GM12878 (cell line): ENCODE data around the gene DCTN2.

Experiments
- CTCF ChIP-seq, 3 experiments: IDR thresholded peaks in 2 of 3; conservative IDR thresholded peaks in 1 of 3; 2 replicates each; pipeline ENCODE4 v1.5.1; 2011; ENCODE audit warnings: low read depth in 3 of 3, low read length in 3 of 3, mild to moderate bottlenecking in 3 of 3, control low read depth in 2 of 3, moderate library complexity in 2 of 3, inconsistent platforms in 1 of 3, mixed read lengths in 1 of 3; ENCODE audit not compliant: control insufficient read depth in 2 of 3, insufficient read depth in 1 of 3; ENCODE audit errors: extremely low read depth in 1 of 3
- HDAC2 ChIP-seq: fragments of 200-600 bp; sonication (generic); IDR thresholded peaks from 2 replicates; pipeline ENCODE4 v1.6.1; 2017
- SREBF2 ChIP-seq: IDR thresholded peaks from 2 replicates; pipeline ENCODE4 v1.6.1; 2012; ENCODE audit warnings: mild to moderate bottlenecking, low read length
- TAF1 ChIP-seq: IDR thresholded peaks from 2 replicates; pipeline ENCODE4 v1.6.1; 2011; ENCODE audit warnings: mild to moderate bottlenecking, low read depth, low read length, borderline replicate concordance
- TF ChIP-seq, protein P1 (sequence below): fragments of 450-650 bp; IDR thresholded peaks from 2 replicates; pipeline ENCODE4 v1.6.1; 2018; ENCODE audit warnings: borderline replicate concordance, mild to moderate bottlenecking; ENCODE audit not compliant: partially characterized antibody

DNA sequence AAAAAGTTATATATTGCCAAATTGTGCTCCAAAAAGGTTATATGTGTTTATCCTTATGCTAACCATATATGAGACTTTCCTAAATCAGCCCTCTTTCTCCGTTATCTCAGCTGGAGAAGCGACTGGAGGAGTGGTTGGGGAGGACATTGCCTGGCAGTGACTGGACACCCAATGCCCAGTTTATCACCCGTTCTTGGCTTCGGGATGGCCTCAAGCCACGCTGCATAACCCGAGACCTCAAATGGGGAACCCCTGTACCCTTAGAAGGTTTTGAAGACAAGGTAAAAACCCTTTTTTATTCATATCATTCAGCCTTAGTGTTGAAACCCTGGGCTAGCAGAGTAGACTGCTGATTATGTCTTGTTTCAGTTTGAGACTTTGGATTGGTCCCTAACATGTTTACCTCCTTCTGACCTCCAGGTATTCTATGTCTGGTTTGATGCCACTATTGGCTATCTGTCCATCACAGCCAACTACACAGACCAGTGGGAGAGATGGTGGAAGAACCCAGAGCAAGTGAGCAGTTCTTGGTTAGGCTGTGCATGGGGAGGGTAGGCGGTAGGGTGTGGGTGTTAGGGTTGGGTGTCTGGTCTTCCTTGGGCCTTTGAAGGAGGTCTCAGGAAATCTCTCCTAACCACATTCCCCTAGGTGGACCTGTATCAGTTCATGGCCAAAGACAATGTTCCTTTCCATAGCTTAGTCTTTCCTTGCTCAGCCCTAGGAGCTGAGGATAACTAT lies 35.2 kb downstream of the DCTN2 start:
- TF ChIP-seq SREBF2 (no peak), CTCF (IDR thresholded peaks at IDR 0.05 in 2 of 3, conservative IDR thresholded peaks at IDR 0.05 in 1 of 3; ENCODE audit: control insufficient read depth in 2 of 3, extremely low read depth in 1 of 3, insufficient read depth in 1 of 3, low read depth in 3 of 3, low read length in 3 of 3) (no peak), TAF1 (no peak), HDAC2 (no peak)
- TF ChIP-seq, protein P1, sequence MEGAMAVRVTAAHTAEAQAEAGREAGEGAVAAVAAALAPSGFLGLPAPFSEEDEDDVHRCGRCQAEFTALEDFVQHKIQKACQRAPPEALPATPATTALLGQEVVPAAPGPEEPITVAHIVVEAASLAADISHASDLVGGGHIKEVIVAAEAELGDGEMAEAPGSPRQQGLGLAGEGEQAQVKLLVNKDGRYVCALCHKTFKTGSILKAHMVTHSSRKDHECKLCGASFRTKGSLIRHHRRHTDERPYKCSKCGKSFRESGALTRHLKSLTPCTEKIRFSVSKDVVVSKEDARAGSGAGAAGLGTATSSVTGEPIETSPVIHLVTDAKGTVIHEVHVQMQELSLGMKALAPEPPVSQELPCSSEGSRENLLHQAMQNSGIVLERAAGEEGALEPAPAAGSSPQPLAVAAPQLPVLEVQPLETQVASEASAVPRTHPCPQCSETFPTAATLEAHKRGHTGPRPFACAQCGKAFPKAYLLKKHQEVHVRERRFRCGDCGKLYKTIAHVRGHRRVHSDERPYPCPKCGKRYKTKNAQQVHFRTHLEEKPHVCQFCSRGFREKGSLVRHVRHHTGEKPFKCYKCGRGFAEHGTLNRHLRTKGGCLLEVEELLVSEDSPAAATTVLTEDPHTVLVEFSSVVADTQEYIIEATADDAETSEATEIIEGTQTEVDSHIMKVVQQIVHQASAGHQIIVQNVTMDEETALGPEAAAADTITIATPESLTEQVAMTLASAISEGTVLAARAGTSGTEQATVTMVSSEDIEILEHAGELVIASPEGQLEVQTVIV, result no peak
